PFSK-1 (cell line): ENCODE measurements around the gene ACACA.

Experiments
- FOXP2 ChIP-seq: optimal IDR thresholded peaks from 2 replicates; pipeline ENCODE3; 2011; ENCODE audit warnings: borderline replicate concordance, control low read depth, inconsistent platforms; ENCODE audit not compliant: insufficient read depth; ENCODE audit errors: extremely low read length, extremely low read depth
- POLR2AphosphoS5 ChIP-seq: IDR thresholded peaks from 2 replicates; pipeline ENCODE4 v1.6.1; 2012; ENCODE audit warnings: low read depth, mild to moderate bottlenecking, control low read depth, low read length, moderate library complexity
- REST ChIP-seq, 2 experiments: IDR thresholded peaks; 2 replicates each; pipeline versions ENCODE4 v1.6.1 to v1.8.0; 2011 to 2012; ENCODE audit warnings: low read depth in 2 of 2, low read length in 2 of 2, control low read depth in 1 of 2, inconsistent platforms in 1 of 2, mild to moderate bottlenecking in 1 of 2, moderate library complexity in 1 of 2; ENCODE audit not compliant: insufficient read depth in 1 of 2
- SIN3A ChIP-seq: IDR thresholded peaks from 2 replicates; pipeline ENCODE4 v1.6.1; 2012; ENCODE audit warnings: mild to moderate bottlenecking, low read length, moderate library complexity, borderline replicate concordance; ENCODE audit not compliant: insufficient read depth
- TAF1 ChIP-seq: IDR thresholded peaks from 2 replicates; pipeline ENCODE4 v1.6.1; 2012; ENCODE audit warnings: low read length, control low read depth, borderline replicate concordance; ENCODE audit not compliant: insufficient read depth

The ACACA gene

GRCh38 chr17:37148156-37148555, 258.5 kb downstream of the ACACA start:
- TF ChIP-seq FOXP2 (no peak), SIN3A (no peak), POLR2AphosphoS5 (no peak), REST (IDR thresholded peaks at IDR 0.05; ENCODE audit: insufficient read depth in 1 of 2, low read depth in 2 of 2, low read length in 2 of 2) (no peak), TAF1 (no peak)

GRCh38 chr17:37147301-37147812, 259.3 kb downstream of the ACACA start:
- TF ChIP-seq REST (IDR thresholded peaks at IDR 0.05; ENCODE audit: insufficient read depth in 1 of 2, low read depth in 2 of 2, low read length in 2 of 2) = no peak
- no peak for TF ChIP-seq POLR2AphosphoS5
- no peak for TF ChIP-seq SIN3A
- TF ChIP-seq TAF1 = no peak
- no peak for TF ChIP-seq FOXP2

GRCh38 chr17:37146086-37147064, 260.3 kb downstream of the ACACA start:
- no peak for TF ChIP-seq TAF1
- no peak for TF ChIP-seq POLR2AphosphoS5
- TF ChIP-seq REST (IDR thresholded peaks at IDR 0.05; ENCODE audit: insufficient read depth in 1 of 2, low read depth in 2 of 2, low read length in 2 of 2) = no peak
- TF ChIP-seq SIN3A = no peak
- no peak for TF ChIP-seq FOXP2

GRCh38 chr17:37144075-37144701, 262.4 kb downstream of the ACACA start:
- no peak for TF ChIP-seq REST (IDR thresholded peaks at IDR 0.05; ENCODE audit: insufficient read depth in 1 of 2, low read depth in 2 of 2, low read length in 2 of 2)
- no peak for TF ChIP-seq FOXP2
- TF ChIP-seq POLR2AphosphoS5 = no peak
